ENCODE measurements around the gene EXD3.

EXD3 gene

GRCh38 chr9:137431416-137431931, 8.5 kb upstream of the EXD3 start:
- peak; percentile 10 for DNase-seq
- Histone ChIP-seq H3K27me3 (no peaks in the 10 kb centered on the region), H3K4me1 (peaks cover 8% of the 10 kb centered on the region), H3K36me3 (no peaks in the 10 kb centered on the region), H3K9me3 (no peaks in the 10 kb centered on the region), H3K4me3 (ENCODE audit: low read depth, low read length) (no peak overlapping the region)
- TF ChIP-seq, protein P1, sequence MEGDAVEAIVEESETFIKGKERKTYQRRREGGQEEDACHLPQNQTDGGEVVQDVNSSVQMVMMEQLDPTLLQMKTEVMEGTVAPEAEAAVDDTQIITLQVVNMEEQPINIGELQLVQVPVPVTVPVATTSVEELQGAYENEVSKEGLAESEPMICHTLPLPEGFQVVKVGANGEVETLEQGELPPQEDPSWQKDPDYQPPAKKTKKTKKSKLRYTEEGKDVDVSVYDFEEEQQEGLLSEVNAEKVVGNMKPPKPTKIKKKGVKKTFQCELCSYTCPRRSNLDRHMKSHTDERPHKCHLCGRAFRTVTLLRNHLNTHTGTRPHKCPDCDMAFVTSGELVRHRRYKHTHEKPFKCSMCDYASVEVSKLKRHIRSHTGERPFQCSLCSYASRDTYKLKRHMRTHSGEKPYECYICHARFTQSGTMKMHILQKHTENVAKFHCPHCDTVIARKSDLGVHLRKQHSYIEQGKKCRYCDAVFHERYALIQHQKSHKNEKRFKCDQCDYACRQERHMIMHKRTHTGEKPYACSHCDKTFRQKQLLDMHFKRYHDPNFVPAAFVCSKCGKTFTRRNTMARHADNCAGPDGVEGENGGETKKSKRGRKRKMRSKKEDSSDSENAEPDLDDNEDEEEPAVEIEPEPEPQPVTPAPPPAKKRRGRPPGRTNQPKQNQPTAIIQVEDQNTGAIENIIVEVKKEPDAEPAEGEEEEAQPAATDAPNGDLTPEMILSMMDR (IDR thresholded peaks at IDR 0.05; ENCODE audit: low read depth, low read length): no peak

GRCh38 chr9:137430723-137431415, 7.9 kb upstream of the EXD3 start:
- Histone ChIP-seq H3K27me3 (no peaks in the 10 kb centered on the region), H3K4me1 (peaks cover 4% of the 10 kb centered on the region), H3K9me3 (no peaks in the 10 kb centered on the region), H3K36me3 (no peaks in the 10 kb centered on the region), H3K4me3 (ENCODE audit: low read depth, low read length) (no peak overlapping the region)
- TF ChIP-seq, protein P1 (IDR thresholded peaks at IDR 0.05; ENCODE audit: low read depth, low read length): no peak
- peak; percentile 16 for DNase-seq

GRCh38 chr9:137429974-137430722, 7.2 kb upstream of the EXD3 start:
- H3K27me3 ChIP-seq: no peaks in the 10 kb centered on the region
- no peaks in the 10 kb centered on the region for H3K36me3 ChIP-seq
- TF ChIP-seq, protein P1 (IDR thresholded peaks at IDR 0.05; ENCODE audit: low read depth, low read length): no peak
- peaks cover 4% of the 10 kb centered on the region for H3K4me1 ChIP-seq
- DNase-seq: peak; percentile 68
- H3K4me3 ChIP-seq (ENCODE audit: low read depth, low read length): peak overlapping the region; percentile 37
- H3K9me3 ChIP-seq: no peaks in the 10 kb centered on the region

GRCh38 chr9:137429546-137429890, 6.6 kb upstream of the EXD3 start:
- Histone ChIP-seq H3K9me3 (no peaks in the 10 kb centered on the region), H3K4me3 (ENCODE audit: low read depth, low read length) (no peak overlapping the region), H3K4me1 (peaks cover 10% of the 10 kb centered on the region), H3K36me3 (no peaks in the 10 kb centered on the region), H3K27me3 (no peaks in the 10 kb centered on the region)
- TF ChIP-seq, protein P1 (IDR thresholded peaks at IDR 0.05; ENCODE audit: low read depth, low read length): no peak
- DNase-seq: peak; percentile 9

GRCh38 chr9:137428841-137429545, 6.0 kb upstream of the EXD3 start:
- peak; percentile 12 for DNase-seq
- H3K36me3 ChIP-seq: no peaks in the 10 kb centered on the region
- no peak overlapping the region for H3K4me3 ChIP-seq (ENCODE audit: low read depth, low read length)
- H3K27me3 ChIP-seq: no peaks in the 10 kb centered on the region
- TF ChIP-seq, protein P1 (IDR thresholded peaks at IDR 0.05; ENCODE audit: low read depth, low read length): no peak
- H3K9me3 ChIP-seq: no peaks in the 10 kb centered on the region
- H3K4me1 ChIP-seq: peaks cover 10% of the 10 kb centered on the region
